Fibroblast of villous mesenchyme (primary cell): ENCODE results near the gene CTNNA3. TPM values are rescaled to one million over a fixed set of nuclear protein-coding genes. Genes with fewer than 3 reads are reported as not detected.

Source experiments
- DNase-seq: peaks from one replicate; pipeline ENCODE4 v3.0.0-alpha.2; 2010; ENCODE audit warnings: low read depth
- H3K4me3 ChIP-seq: 2 replicates; pipeline ENCODE4 v1.5.1; 2011; ENCODE audit warnings: low read depth, mild to moderate bottlenecking, low read length
- total RNA-seq: library from RNA; depleted of rRNA; stranded (reverse); fragments of >200 nt; gene quantifications from 2 replicates; pipeline ENCODE4 v1.2.3, GENCODE V29; 2012
- TF ChIP-seq, protein P1 (sequence below): IDR thresholded peaks from 2 replicates; pipeline ENCODE4 v1.5.1; 2012; ENCODE audit warnings: low read depth, mild to moderate bottlenecking, low read length; ENCODE audit not compliant: insufficient read depth

The CTNNA3 gene
- total RNA-seq, 1 donor, result not detected

GRCh38 chr10:66501356-66501755, 1194.6 kb downstream of the CTNNA3 start:
- TF ChIP-seq, protein P1, sequence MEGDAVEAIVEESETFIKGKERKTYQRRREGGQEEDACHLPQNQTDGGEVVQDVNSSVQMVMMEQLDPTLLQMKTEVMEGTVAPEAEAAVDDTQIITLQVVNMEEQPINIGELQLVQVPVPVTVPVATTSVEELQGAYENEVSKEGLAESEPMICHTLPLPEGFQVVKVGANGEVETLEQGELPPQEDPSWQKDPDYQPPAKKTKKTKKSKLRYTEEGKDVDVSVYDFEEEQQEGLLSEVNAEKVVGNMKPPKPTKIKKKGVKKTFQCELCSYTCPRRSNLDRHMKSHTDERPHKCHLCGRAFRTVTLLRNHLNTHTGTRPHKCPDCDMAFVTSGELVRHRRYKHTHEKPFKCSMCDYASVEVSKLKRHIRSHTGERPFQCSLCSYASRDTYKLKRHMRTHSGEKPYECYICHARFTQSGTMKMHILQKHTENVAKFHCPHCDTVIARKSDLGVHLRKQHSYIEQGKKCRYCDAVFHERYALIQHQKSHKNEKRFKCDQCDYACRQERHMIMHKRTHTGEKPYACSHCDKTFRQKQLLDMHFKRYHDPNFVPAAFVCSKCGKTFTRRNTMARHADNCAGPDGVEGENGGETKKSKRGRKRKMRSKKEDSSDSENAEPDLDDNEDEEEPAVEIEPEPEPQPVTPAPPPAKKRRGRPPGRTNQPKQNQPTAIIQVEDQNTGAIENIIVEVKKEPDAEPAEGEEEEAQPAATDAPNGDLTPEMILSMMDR, result no peak
- no peak for DNase-seq
- no peak overlapping the region for H3K4me3 ChIP-seq

DNA sequence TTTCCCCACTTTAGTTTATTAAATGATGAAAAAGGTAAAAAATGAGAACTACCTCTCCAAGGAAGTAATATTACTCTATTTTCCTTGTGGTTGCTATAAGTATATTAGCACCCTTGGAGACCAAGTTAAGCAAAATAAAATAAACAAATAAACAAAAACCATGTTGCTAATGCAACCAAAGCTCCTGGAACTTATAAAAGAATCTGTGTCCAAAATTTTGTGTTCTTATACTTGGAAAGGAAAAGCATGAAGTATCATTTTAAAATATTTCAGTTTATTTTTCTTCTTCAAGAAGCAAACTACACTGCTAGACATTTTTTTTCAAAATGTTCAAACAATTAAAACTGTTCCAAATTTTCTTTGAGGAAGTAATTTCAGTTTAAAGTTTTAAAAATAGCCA, 1212.0 kb downstream of the CTNNA3 start:
- no peak overlapping the region for H3K4me3 ChIP-seq
- DNase-seq, result no peak
- TF ChIP-seq, protein P1, result no peak

DNA sequence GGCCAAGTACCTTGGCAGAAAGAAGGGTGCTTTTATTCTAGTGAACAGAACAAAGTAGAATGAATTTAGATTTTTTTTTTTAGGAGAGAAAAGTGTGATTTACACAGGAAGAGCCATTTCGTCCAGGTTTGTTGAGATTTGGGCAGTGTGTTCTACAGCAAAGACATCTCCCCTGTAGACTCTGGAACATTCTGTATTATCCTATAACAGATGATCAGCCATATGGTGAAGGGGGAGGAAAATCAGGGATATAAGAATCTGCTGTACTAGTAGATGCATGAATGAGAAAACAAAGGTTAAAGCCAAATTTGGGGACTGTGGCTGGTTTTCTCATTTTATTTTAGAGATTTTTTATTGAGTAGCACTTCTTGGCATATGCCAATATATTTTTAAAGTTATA, 1223.8 kb downstream of the CTNNA3 start:
- TF ChIP-seq, protein P1, result no peak
- H3K4me3 ChIP-seq, result no peak overlapping the region
- no peak for DNase-seq

DNA sequence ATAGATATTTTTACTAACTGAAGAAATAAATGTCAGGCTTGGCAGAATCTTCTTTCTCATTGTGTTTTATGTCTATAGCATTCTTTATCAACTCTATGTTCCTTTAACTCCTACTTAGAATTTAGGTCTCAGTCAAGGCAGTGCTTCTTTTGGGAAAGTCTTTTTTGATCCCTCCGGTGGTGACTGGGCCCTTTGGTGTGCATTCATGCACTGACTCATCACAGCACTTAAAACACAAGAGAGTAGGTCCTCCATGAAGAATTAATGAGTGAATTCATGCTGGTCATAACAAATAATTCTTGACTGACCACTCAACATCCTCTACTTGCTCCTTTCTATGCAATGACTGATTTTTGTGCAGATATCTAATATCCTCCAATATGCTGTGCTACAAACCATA, 1229.0 kb downstream of the CTNNA3 start:
- no peak for DNase-seq
- TF ChIP-seq, protein P1, result no peak
- H3K4me3 ChIP-seq, result no peak overlapping the region

GRCh38 chr10:66466622-66467021, 1229.4 kb downstream of the CTNNA3 start:
- no peak for DNase-seq
- TF ChIP-seq, protein P1, result no peak

DNA sequence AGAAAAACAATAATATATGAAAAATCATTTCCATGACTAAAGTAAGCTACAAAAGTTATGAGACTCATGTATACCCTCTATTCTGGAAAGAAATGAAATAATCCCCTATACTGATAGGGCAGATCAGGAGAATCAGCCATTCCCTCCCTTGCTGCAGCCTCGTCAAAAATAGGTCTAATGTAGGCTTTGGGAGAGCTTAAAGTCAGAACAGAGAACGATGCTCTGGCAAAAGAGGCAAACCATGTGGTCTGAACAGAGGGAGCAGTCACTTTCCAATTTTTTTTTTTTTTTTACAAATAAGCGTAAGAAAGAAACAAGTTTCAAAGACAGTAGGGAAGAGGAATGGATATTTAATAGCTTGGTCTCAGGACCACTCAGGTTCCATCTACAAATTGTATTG, 1232.4 kb downstream of the CTNNA3 start:
- DNase-seq, result no peak
- TF ChIP-seq, protein P1, result no peak
- H3K4me3 ChIP-seq, result no peak overlapping the region

More at GRCh38 chr10:66466622-66467021, 1229.4 kb downstream of the CTNNA3 start:
- H3K4me3 ChIP-seq, result no peak overlapping the region

DNA sequence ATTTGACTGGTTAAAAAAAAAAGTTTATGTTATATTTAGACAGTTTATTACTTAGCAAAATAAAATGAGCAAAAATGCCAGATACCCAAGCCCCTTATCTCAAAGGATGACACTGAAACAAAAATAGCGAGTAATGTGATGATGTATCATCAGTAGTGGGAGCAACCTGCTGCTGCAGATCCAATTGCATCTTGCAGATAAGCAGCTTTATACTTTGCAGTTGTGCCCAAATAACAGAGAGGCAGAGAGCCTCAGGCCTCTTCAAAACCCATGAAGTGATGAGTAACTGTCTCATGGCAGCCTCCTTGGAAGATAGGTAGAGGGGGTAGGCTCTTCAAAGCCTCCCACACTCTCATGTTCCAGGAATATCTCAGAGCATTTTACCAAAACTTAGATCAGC, 1238.4 kb downstream of the CTNNA3 start:
- TF ChIP-seq, protein P1, result no peak
- DNase-seq, result no peak
- no peak overlapping the region for H3K4me3 ChIP-seq
